GM12878 (cell line): ENCODE measurements around the gene M1AP. TPM values are rescaled to one million over a fixed set of nuclear protein-coding genes. Genes with fewer than 3 reads are reported as not detected.

Experiments used
- ATAC-seq: fragments of 200-7000 bp; cut with Tn5 transposase; 3 replicates; pipeline ENCODE4 v1.9.1; 2020; ENCODE audit warnings: mild to moderate bottlenecking, moderate library complexity
- BruUV-seq: library from RNA; stranded (reverse); fragments of 400-500 nt; replicated peaks from 2 replicates; lab custom pipeline; 2021; lab: Mats Ljungman, UMichigan
- CTCF ChIA-PET: fragments of 300-600 bp; sonication (Branson Sonifier 250); formaldehyde crosslinking; extraction: SDS; loops from one replicate; lab custom pipeline; 2021; ENCODE audit warnings: inconsistent platforms; lab: Yijun Ruan, JAX
- POLR2A ChIA-PET: fragments of 350-600 bp; formaldehyde crosslinking; extraction: SDS; loops from one replicate; lab custom pipeline; 2021; ENCODE audit warnings: inconsistent platforms; lab: Charles Lee
- RAD21 ChIA-PET: fragments of 300-600 bp; sonication (Branson Sonifier 250); formaldehyde crosslinking; loops from one replicate; lab custom pipeline; 2023; ENCODE audit warnings: antibody characterized with exemption; ENCODE audit not compliant: unreplicated experiment; lab: Charles Lee
- SMC1A ChIA-PET: fragments of 300-600 bp; sonication (Branson Sonifier 250); formaldehyde crosslinking; loops from one replicate; lab custom pipeline; 2023; ENCODE audit not compliant: unreplicated experiment, uncharacterized antibody; lab: Charles Lee
- DNase-seq: peaks from one replicate; pipeline ENCODE4 v3.0.0-alpha.2; 2011; ENCODE audit warnings: low read depth, low spot score
- FAIRE-seq: peaks from 3 replicates; lab custom pipeline; 2011; peaks lifted over from hg19 to GRCh38; lab: Jason Lieb, UNC
- H2AFZ ChIP-seq: 2 replicates; pipeline ENCODE4 v1.6.0; 2011; ENCODE audit warnings: low read depth, low read length, control low read depth; ENCODE audit not compliant: control insufficient read depth
- H3K27ac ChIP-seq: 2 replicates; pipeline ENCODE4 v1.5.1; 2011; ENCODE audit warnings: control low read depth; ENCODE audit not compliant: control insufficient read depth, insufficient read depth
- H3K27me3 ChIP-seq, 2 experiments: replicated peaks in 1 of 2; 2 replicates each; pipeline versions ENCODE4 v1.6.0 to v1.6.1; 2011; ENCODE audit warnings: low read length in 1 of 2; ENCODE audit not compliant: control insufficient read depth in 2 of 2, insufficient read depth in 2 of 2
- H3K36me3 ChIP-seq, 2 experiments: 2 replicates each; pipeline ENCODE4 v1.5.1; 2011; ENCODE audit warnings: low read length in 1 of 2; ENCODE audit not compliant: control insufficient read depth in 2 of 2, insufficient read depth in 2 of 2
- H3K4me1 ChIP-seq: 2 replicates; pipeline ENCODE4 v1.6.1; 2011; ENCODE audit warnings: mild to moderate bottlenecking, low read length, moderate library complexity, mixed read lengths; ENCODE audit not compliant: control insufficient read depth, insufficient read depth
- H3K4me2 ChIP-seq: 2 replicates; pipeline ENCODE4 v1.6.0; 2011; ENCODE audit warnings: control low read depth; ENCODE audit not compliant: control insufficient read depth, insufficient read depth
- H3K4me3 ChIP-seq: fragments of 200-600 bp; sonication (generic); 2 replicates; pipeline ENCODE4 v1.5.1; 2016
- H3K79me2 ChIP-seq: 2 replicates; pipeline ENCODE4 v1.6.0; 2011; ENCODE audit warnings: low read length; ENCODE audit not compliant: control insufficient read depth, insufficient read depth
- H3K9ac ChIP-seq: 2 replicates; pipeline ENCODE4 v1.8.0; 2011; ENCODE audit warnings: low read length, control low read depth, mixed read lengths; ENCODE audit not compliant: control insufficient read depth, insufficient read depth
- H3K9me3 ChIP-seq: replicated peaks from 3 replicates; pipeline ENCODE4 v1.5.1; 2011; ENCODE audit warnings: mild to moderate bottlenecking, low read length; ENCODE audit not compliant: control insufficient read depth, insufficient read depth
- H4K20me1 ChIP-seq: 2 replicates; pipeline ENCODE4 v1.6.0; 2011; ENCODE audit not compliant: control insufficient read depth, insufficient read depth
- CTCF ChIP-seq, 3 experiments: IDR thresholded peaks in 2 of 3; conservative IDR thresholded peaks in 1 of 3; 2 replicates each; pipeline ENCODE4 v1.5.1; 2011; ENCODE audit warnings: low read depth in 3 of 3, low read length in 3 of 3, mild to moderate bottlenecking in 3 of 3, control low read depth in 2 of 3, moderate library complexity in 2 of 3, inconsistent platforms in 1 of 3, mixed read lengths in 1 of 3; ENCODE audit not compliant: control insufficient read depth in 2 of 3, insufficient read depth in 1 of 3; ENCODE audit errors: extremely low read depth in 1 of 3
- FOXM1 ChIP-seq: IDR thresholded peaks from 2 replicates; pipeline ENCODE4 v1.6.1; 2012; ENCODE audit warnings: low read depth, mild to moderate bottlenecking, inconsistent platforms, low read length, moderate library complexity
- HDGF ChIP-seq: fragments of 450-650 bp; IDR thresholded peaks from 2 replicates; pipeline ENCODE4 v1.6.1; 2016; ENCODE audit warnings: antibody characterized with exemption
- MTA3 ChIP-seq: IDR thresholded peaks from 2 replicates; pipeline ENCODE4 v1.6.1; 2012; ENCODE audit warnings: low read length, inconsistent platforms, borderline replicate concordance
- NRF1 ChIP-seq: conservative IDR thresholded peaks from 2 replicates; pipeline ENCODE4 v1.6.1; 2011; ENCODE audit warnings: mild to moderate bottlenecking, low read depth, low read length, improper control_type of control experiment
- PAX5 ChIP-seq: IDR thresholded peaks from 2 replicates; pipeline ENCODE4 v1.6.1; 2011; ENCODE audit warnings: low read depth, low read length, borderline replicate concordance
- PKNOX1 ChIP-seq: fragments of 450-650 bp; IDR thresholded peaks from 2 replicates; pipeline ENCODE4 v1.6.1; 2016; ENCODE audit warnings: mild to moderate bottlenecking
- POLR2AphosphoS5 ChIP-seq: IDR thresholded peaks from 2 replicates; pipeline ENCODE4 v1.6.1; 2011; ENCODE audit warnings: mild to moderate bottlenecking, low read length, inconsistent platforms
- RAD21 ChIP-seq: IDR thresholded peaks from 2 replicates; pipeline ENCODE4 v1.6.1; 2011; ENCODE audit warnings: mild to moderate bottlenecking, low read depth, low read length, moderate library complexity; ENCODE audit not compliant: insufficient read depth
- USF1 ChIP-seq: IDR thresholded peaks from 2 replicates; pipeline ENCODE4 v1.6.1; 2011; ENCODE audit warnings: borderline replicate concordance, low read depth, mild to moderate bottlenecking, moderate library complexity, mixed read lengths, low read length; ENCODE audit not compliant: insufficient read depth; ENCODE audit errors: extremely low read length
- WGBS: methylation state at CpG from one replicate; pipeline ENCODE4 v1.1.6; 2016; ENCODE audit warnings: low lambda C conversion rate; ENCODE audit not compliant: insufficient replicate concordance, insufficient coverage; ENCODE audit errors: missing lambda C conversion rate; 5-methylcytosine and 5-hydroxymethylcytosine counted together
- in situ Hi-C: fragments of 300-500 bp; cut with MboI; formaldehyde crosslinking; loops from 9 replicates; pipeline ENCODE4 v1.14.3; 2018; ENCODE audit warnings: mixed read lengths
- intact Hi-C: fragments of 100-400 bp; cut with micrococcal nuclease; formaldehyde crosslinking; loops from one replicate; pipeline ENCODE4 v1.14.2; 2022; ENCODE audit not compliant: unreplicated experiment
- polyA plus RNA-seq, 11 experiments: library from polyadenylated mRNA; depleted of rRNA in 4 of 11; unstranded in 6 of 11; stranded (reverse) in 5 of 11; fragments of >200 nt; fragmentation: Nextera tagmentation in 4 of 11; fragmentation: Illumina TruSeq in 1 of 11; extraction: Ambion mirVana in 4 of 11; extraction: Trizol in 1 of 11; gene quantifications; 1 replicate in 1 of 11; 2 replicates in 10 of 11; pipeline versions ENCODE4 v1.2.1 to v1.2.3, GENCODE V29; 2011 to 2016; ENCODE audit warnings: inconsistent platforms in 2 of 11, missing spikeins in 2 of 11, low read depth in 1 of 11
- total RNA-seq, 4 experiments: library from RNA; depleted of rRNA in 3 of 4; stranded (reverse); fragments of >200 nt in 3 of 4; fragmentation: Illumina TruSeq in 1 of 4; extraction: Trizol in 1 of 4; gene quantifications; 2 replicates each; pipeline versions ENCODE4 v1.2.1 to v1.2.3, GENCODE V29; 2013 to 2021

M1AP gene
- total and polyA plus RNA-seq, 10 of the 15 experiments (the other 5 are each of a cell fraction or from before 2014, with no cell fraction given), result 0.04 to 0.32 (median 0.16) TPM; not detected in 4

GRCh38 chr2:74528600-74529356 lies 119.4 kb downstream of the M1AP start:
- CTCF ChIA-PET, result interaction anchor here (1.0 to 10.4 kb wide), 5 partner anchors 17 to 58 kb away, joined by 4 to 226 read pairs (median 96); partner anchors contain the start of genes CCDC142, PCGF1 and TTC31
- in situ Hi-C loops, result no loop called here

More at GRCh38 chr2:74528600-74529356, 119.4 kb downstream of the M1AP start:
- ChIA-PET POLR2A (interaction anchor here (0.9 to 5.4 kb wide), 10 partner anchors 10 to 73 kb away, joined by 3 to 66 read pairs (median 12); partner anchors contain the start of genes CCDC142, INO80B, PCGF1 and TTC31), RAD21 (interaction anchor here (1.1 to 7.5 kb wide), 11 partner anchors 10 to 72 kb away, joined by 3 to 158 read pairs (median 14); partner anchors contain the start of genes CCDC142, LOXL3, PCGF1 and TTC31), SMC1A (interaction anchor here (1.3 to 9.9 kb wide), 5 partner anchors 10 to 90 kb away, joined by 3 to 208 read pairs (median 43); partner anchors contain the start of gene PCGF1)
- peak overlapping the region; percentile 84 for H2AFZ ChIP-seq
- H3K27me3 ChIP-seq, result no peaks in the 10 kb centered on the region
- no TSS peak for BruUV-seq
- peaks cover 50% of the 10 kb centered on the region for H3K79me2 ChIP-seq
- H3K27ac ChIP-seq, result peak overlapping the region; percentile 96
- H3K4me3 ChIP-seq, result peak overlapping the region; percentile 84
- FAIRE-seq (no peak), DNase-seq (no peak), ATAC-seq (peak; percentile 5)
- peaks cover 33% of the 10 kb centered on the region for H3K4me1 ChIP-seq
- TF ChIP-seq NRF1 (no peak), MTA3 (no peak), RAD21 (0 out of 2 replicates have a peak, but pooled peaks have one; percentile 23), PKNOX1 (no peak), HDGF (no peak), FOXM1 (no peak), POLR2AphosphoS5 (0 out of 2 replicates have a peak, but pooled peaks have one; percentile 3), USF1 (peak; percentile 34), PAX5 (no peak), CTCF (IDR thresholded peaks at IDR 0.05 in 2 of 3, conservative IDR thresholded peaks at IDR 0.05 in 1 of 3; ENCODE audit: control insufficient read depth in 2 of 3, extremely low read depth in 1 of 3, insufficient read depth in 1 of 3, low read depth in 3 of 3, low read length in 3 of 3) (peak in 2 of 3 experiments; percentile 21 to 25; a peak in 2 of 6 replicates)
- WGBS, result 3% methylated on average over 29 of the region's 29 CpGs
- no peaks in the 10 kb centered on the region for H4K20me1 ChIP-seq
- peak overlapping the region; percentile 88 for H3K4me2 ChIP-seq
- intact Hi-C loops, result loop anchor here (1.0 kb wide), 4 partner anchors 21 to 74 kb away; partner anchors contain the start of genes PCGF1 and WBP1
- H3K9me3 ChIP-seq, result no peaks in the 10 kb centered on the region
- peaks cover 13 to 39% of the 10 kb centered on the region in 2 experiments for H3K36me3 ChIP-seq
- H3K9ac ChIP-seq, result peak overlapping the region; percentile 98
